Neural crest cell (in vitro differentiated cells): ENCODE results near the gene FGF11. TPM values are rescaled to one million over a fixed set of nuclear protein-coding genes. Genes with fewer than 3 reads are reported as not detected.

Experiments used
- DNase-seq: peaks from one replicate; pipeline ENCODE4 v3.0.0; 2021; ENCODE audit warnings: low read depth, mixed read lengths, low spot score
- H3K27ac Mint-ChIP-seq: one replicate; pipeline ENCODE4 v1.8.0; 2021; ENCODE audit warnings: mild to moderate bottlenecking, mixed read lengths; ENCODE audit not compliant: unreplicated experiment
- H3K27me3 Mint-ChIP-seq: 2 replicates; pipeline ENCODE4 v1.8.0; 2021; ENCODE audit warnings: low read depth, mild to moderate bottlenecking, mixed read lengths
- H3K36me3 Mint-ChIP-seq: 2 replicates; pipeline ENCODE4 v1.8.0; 2021; ENCODE audit warnings: low read depth, mild to moderate bottlenecking, mixed read lengths
- H3K4me1 Mint-ChIP-seq: 2 replicates; pipeline ENCODE4 v1.8.0; 2021; ENCODE audit warnings: mixed read lengths
- H3K4me3 Mint-ChIP-seq: one replicate; pipeline ENCODE4 v1.8.0; 2021; ENCODE audit warnings: mild to moderate bottlenecking, mixed read lengths
- H3K9me3 Mint-ChIP-seq: 2 replicates; pipeline ENCODE4 v1.8.0; 2021; ENCODE audit warnings: mixed read lengths
- total RNA-seq: library from RNA; stranded (reverse); gene quantifications from 2 replicates; pipeline ENCODE4 v1.2.1, GENCODE V29; 2021
- TF ChIP-seq, protein P1 (sequence below): fragments of 200-600 bp; sonication (generic); conservative IDR thresholded peaks from 2 replicates; pipeline ENCODE4 v1.5.0; 2021; ENCODE audit warnings: antibody characterized with exemption, mild to moderate bottlenecking

Gene FGF11
- total RNA-seq, 1 donor from 2014 or later: 6.0 TPM

DNA sequence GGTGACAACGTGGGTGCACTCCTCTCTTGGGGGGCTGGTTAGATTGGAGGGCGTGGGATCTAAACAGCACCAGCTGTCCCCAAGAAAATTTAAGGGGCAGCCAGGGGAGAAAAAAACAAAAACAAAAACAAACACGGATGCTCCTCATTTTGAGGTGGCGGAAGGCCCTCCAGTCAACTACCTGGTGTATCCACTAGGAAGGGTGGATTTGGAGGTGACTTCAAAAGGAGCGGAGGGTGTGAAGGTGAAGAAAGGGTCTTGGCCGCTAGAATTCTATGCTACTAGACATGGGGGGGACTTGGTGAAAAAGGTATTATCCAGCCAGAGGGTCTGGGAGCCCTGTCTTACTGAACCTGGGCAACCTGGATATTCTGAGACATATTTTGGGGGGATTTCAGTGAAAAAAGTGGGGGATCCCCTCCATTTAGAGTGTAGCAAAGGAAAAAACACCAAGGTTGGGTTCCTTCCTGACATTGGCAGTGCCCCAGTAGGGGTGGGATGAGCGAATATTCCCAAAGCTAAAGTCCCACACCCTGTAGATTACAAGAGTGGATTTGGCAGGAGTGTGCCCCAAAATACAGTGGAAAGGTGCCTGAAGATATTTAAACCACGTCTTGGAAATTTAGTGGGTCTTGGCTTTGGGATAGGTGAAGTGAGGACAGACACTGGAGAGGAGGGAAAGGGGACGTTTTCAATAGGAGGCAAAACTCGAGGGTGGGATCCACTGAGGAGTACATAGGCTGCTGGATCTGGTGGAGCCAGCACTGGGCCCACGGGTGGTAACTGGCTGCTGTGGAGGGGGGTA lies 454 bp upstream of the FGF11 start:
- TF ChIP-seq, protein P1, sequence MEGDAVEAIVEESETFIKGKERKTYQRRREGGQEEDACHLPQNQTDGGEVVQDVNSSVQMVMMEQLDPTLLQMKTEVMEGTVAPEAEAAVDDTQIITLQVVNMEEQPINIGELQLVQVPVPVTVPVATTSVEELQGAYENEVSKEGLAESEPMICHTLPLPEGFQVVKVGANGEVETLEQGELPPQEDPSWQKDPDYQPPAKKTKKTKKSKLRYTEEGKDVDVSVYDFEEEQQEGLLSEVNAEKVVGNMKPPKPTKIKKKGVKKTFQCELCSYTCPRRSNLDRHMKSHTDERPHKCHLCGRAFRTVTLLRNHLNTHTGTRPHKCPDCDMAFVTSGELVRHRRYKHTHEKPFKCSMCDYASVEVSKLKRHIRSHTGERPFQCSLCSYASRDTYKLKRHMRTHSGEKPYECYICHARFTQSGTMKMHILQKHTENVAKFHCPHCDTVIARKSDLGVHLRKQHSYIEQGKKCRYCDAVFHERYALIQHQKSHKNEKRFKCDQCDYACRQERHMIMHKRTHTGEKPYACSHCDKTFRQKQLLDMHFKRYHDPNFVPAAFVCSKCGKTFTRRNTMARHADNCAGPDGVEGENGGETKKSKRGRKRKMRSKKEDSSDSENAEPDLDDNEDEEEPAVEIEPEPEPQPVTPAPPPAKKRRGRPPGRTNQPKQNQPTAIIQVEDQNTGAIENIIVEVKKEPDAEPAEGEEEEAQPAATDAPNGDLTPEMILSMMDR: no peak
- H3K4me3 Mint-ChIP-seq: peak overlapping the region; percentile 91
- peaks cover 79% of the 10 kb centered on the region for H3K27me3 Mint-ChIP-seq
- H3K9me3 Mint-ChIP-seq: no peaks in the 10 kb centered on the region
- peak overlapping the region; percentile 52 for H3K27ac Mint-ChIP-seq
- peaks cover 53% of the 10 kb centered on the region for H3K4me1 Mint-ChIP-seq
- peaks cover 6% of the 10 kb centered on the region for H3K36me3 Mint-ChIP-seq
- no peak for DNase-seq

DNA sequence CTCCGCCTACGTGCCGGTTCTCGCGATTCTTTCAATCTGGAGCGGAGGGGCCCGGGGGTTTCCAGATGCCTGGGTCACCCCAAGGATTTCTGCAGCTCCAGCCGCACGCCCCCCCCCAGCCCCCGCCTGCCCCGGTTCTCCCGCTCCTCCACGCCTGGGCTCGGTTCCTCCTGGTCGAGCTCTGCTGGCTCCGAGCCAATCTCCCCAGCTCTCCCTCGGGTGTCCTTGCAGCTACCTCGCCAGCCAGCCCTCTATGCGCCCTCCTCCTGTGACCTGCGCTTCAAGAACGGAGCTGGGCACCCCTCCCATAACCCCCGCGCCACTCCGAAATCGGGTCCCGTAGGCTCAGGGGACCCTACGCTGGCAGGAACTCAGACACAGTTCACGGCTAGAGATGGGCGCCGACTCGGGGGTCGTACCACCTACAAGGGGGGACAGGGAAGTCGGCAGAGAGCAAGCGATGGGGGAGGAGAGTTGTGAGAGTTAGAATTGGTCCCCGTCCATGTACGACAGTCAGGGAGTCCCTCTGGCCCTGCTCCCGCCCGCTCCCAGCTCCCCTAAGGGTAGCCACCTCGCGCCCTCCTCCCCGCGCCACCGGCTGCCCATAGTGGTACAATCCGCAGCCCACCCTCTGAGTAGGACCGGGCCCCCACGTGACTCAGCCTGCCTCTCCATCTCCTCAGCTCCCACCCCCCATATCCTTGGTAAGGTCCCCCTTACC lies 961 bp downstream of the FGF11 start:
- DNase-seq: peak; percentile 56
- peaks cover 6% of the 10 kb centered on the region for H3K36me3 Mint-ChIP-seq
- H3K27me3 Mint-ChIP-seq: peaks cover 79% of the 10 kb centered on the region

DNA sequence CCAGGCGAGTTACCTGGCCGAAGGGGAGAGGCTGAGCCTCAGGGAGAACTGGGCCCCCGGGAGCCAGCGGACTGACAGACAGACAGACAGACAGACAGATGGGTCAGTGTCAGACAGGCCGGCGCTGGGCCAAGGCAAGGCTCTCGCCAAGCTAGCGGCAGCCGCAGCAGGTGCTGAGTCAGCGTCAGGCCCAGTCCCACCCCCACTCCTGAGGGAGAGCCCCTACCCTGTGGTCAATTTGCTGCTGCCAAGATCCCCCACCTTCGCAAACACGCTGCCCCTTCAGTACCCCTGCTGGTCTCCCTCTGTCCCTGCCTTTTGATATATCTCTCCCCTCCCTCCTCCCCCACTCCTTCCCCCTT lies 1.5 kb downstream of the FGF11 start:
- Mint-ChIP-seq H3K4me3 (peak overlapping the region; percentile 95), H3K4me1 (peaks cover 58% of the 10 kb centered on the region), H3K36me3 (peaks cover 6% of the 10 kb centered on the region), H3K9me3 (no peaks in the 10 kb centered on the region), H3K27ac (peak overlapping the region; percentile 99), H3K27me3 (peaks cover 79% of the 10 kb centered on the region)
- peak; percentile 47 for DNase-seq
- TF ChIP-seq, protein P1: no peak

More for the DNA sequence above, 961 bp downstream of the FGF11 start:
- Mint-ChIP-seq H3K27ac (peak overlapping the region; percentile 99), H3K4me1 (peaks cover 56% of the 10 kb centered on the region), H3K9me3 (no peaks in the 10 kb centered on the region), H3K4me3 (peak overlapping the region; percentile 95)
- TF ChIP-seq, protein P1: no peak

DNA sequence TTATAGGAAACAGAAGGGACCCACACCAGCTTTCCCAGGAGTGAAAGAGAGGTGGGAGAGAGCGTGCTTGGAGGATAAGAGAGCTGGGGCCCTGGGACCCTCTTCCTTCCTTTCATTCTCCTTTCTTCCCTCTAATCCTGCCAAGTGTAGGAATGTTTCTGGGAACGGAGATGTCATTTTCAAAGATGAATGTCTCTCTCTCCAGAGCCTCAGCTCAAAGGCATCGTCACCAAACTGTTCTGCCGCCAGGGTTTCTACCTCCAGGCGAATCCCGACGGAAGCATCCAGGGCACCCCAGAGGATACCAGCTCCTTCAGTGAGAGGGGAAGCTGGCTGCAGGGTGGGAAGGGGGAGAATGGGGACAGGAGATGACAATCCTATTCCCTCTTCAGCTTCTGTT lies 2.0 kb downstream of the FGF11 start:
- H3K4me3 Mint-ChIP-seq: peak overlapping the region; percentile 95
- TF ChIP-seq, protein P1: no peak
- H3K27ac Mint-ChIP-seq: no peak overlapping the region
- no peaks in the 10 kb centered on the region for H3K9me3 Mint-ChIP-seq
- peaks cover 6% of the 10 kb centered on the region for H3K36me3 Mint-ChIP-seq
- no peak for DNase-seq
- peaks cover 57% of the 10 kb centered on the region for H3K4me1 Mint-ChIP-seq
- peaks cover 77% of the 10 kb centered on the region for H3K27me3 Mint-ChIP-seq

DNA sequence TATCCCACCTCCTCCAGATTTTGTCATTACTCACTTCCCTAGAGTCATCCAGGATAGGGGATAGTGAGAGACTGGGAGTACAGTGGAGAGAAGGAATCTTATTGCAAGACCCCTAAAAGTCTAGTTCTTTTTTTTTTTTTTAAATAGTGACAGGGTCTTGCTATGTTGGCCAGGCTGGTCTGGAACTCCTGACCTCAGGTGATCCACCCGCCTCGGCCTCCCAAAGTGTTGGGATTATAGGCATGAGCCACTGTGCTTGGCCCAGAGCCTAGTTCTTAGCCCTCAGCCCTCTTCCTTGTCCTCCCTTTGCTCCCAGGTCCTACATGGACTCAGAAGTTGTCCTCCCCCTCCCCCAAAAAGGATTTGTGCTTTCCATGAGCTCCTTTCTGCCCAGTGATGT lies 2.8 kb downstream of the FGF11 start:
- TF ChIP-seq, protein P1: no peak
- Mint-ChIP-seq H3K36me3 (peaks cover 6% of the 10 kb centered on the region), H3K9me3 (no peaks in the 10 kb centered on the region), H3K27me3 (peaks cover 72% of the 10 kb centered on the region), H3K4me3 (peak overlapping the region; percentile 68), H3K4me1 (peaks cover 55% of the 10 kb centered on the region), H3K27ac (no peak overlapping the region)
- no peak for DNase-seq
